WTC11 (cell line): ENCODE results near the gene FGFR4. TPM values are rescaled to one million over a fixed set of nuclear protein-coding genes. Genes with fewer than 3 reads are reported as not detected.

ENCODE experiments used
- ATAC-seq: fragments of 200-7000 bp; cut with Tn5 transposase; 2 replicates; pipeline ENCODE4 v1.10.0; 2021; ENCODE audit warnings: mild to moderate bottlenecking, moderate library complexity
- CTCF ChIA-PET: fragments of 300-600 bp; sonication (Branson Sonifier 250); formaldehyde crosslinking; loops from one replicate; lab custom pipeline; 2021; ENCODE audit warnings: antibody characterized with exemption; lab: Charles Lee
- POLR2A ChIA-PET: fragments of 350-600 bp; sonication (Branson Sonifier 250); formaldehyde crosslinking; loops from one replicate; lab custom pipeline; 2021; ENCODE audit warnings: antibody characterized with exemption; lab: Charles Lee
- DNase-seq: peaks from one replicate; pipeline ENCODE4 v3.0.0; 2021; ENCODE audit warnings: low spot score
- H3K27ac Mint-ChIP-seq: 2 replicates; pipeline ENCODE4 v1.8.0; 2021; ENCODE audit warnings: mixed read lengths
- H3K27me3 Mint-ChIP-seq: 2 replicates; pipeline ENCODE4 v1.8.0; 2021; ENCODE audit warnings: low read depth, mild to moderate bottlenecking, moderate library complexity, mixed read lengths
- H3K36me3 Mint-ChIP-seq: 2 replicates; pipeline ENCODE4 v1.8.0; 2021; ENCODE audit warnings: mixed read lengths
- H3K4me1 Mint-ChIP-seq: 2 replicates; pipeline ENCODE4 v1.8.0; 2022; ENCODE audit warnings: mixed read lengths
- H3K4me3 Mint-ChIP-seq: 2 replicates; pipeline ENCODE4 v1.8.0; 2021; ENCODE audit warnings: mild to moderate bottlenecking, moderate library complexity, mixed read lengths
- H3K9me3 Mint-ChIP-seq: 2 replicates; pipeline ENCODE4 v1.8.0; 2021; ENCODE audit warnings: mixed read lengths
- AFF4 ChIP-seq: sonication (generic); formaldehyde crosslinking; IDR thresholded peaks from 2 replicates; pipeline ENCODE4 v1.8.1; 2023; ENCODE audit warnings: mild to moderate bottlenecking, missing genetic modification reagents, borderline replicate concordance
- CBFB ChIP-seq: sonication (generic); formaldehyde crosslinking; IDR thresholded peaks from 2 replicates; pipeline ENCODE4 v1.8.1; 2022; ENCODE audit warnings: mild to moderate bottlenecking, low read depth, missing genetic modification reagents
- CREB1 ChIP-seq: sonication (generic); formaldehyde crosslinking; IDR thresholded peaks from 2 replicates; pipeline ENCODE4 v1.8.0; 2023; ENCODE audit warnings: mild to moderate bottlenecking, missing genetic modification reagents
- E2F5 ChIP-seq: sonication (generic); formaldehyde crosslinking; IDR thresholded peaks from 2 replicates; pipeline ENCODE4 v1.8.1; 2022; ENCODE audit warnings: mild to moderate bottlenecking, moderate library complexity, missing genetic modification reagents
- ESRRA ChIP-seq: sonication (generic); formaldehyde crosslinking; IDR thresholded peaks from 2 replicates; pipeline ENCODE4 v1.8.1; 2022; ENCODE audit warnings: mild to moderate bottlenecking, missing genetic modification reagents, borderline replicate concordance
- FOXP1 ChIP-seq: sonication (generic); formaldehyde crosslinking; IDR thresholded peaks from 2 replicates; pipeline ENCODE4 v1.8.0; 2022; ENCODE audit warnings: missing genetic modification reagents, mild to moderate bottlenecking, moderate library complexity, borderline replicate concordance
- GRHL2 ChIP-seq: fragments of 250-450 bp; sonication (Bioruptor Pico); IDR thresholded peaks from 2 replicates; pipeline ENCODE4 v1.8.0; 2022; ENCODE audit warnings: mild to moderate bottlenecking, moderate library complexity; ENCODE audit not compliant: insufficient replicate concordance, severe bottlenecking
- KAT7 ChIP-seq: sonication (generic); formaldehyde crosslinking; IDR thresholded peaks from 2 replicates; pipeline ENCODE4 v1.8.1; 2023; ENCODE audit warnings: missing genetic modification reagents, mild to moderate bottlenecking, borderline replicate concordance
- MYBL2 ChIP-seq: sonication (generic); formaldehyde crosslinking; IDR thresholded peaks from 2 replicates; pipeline ENCODE4 v1.8.1; 2023; ENCODE audit warnings: mild to moderate bottlenecking, moderate library complexity, missing genetic modification reagents
- NFATC4 ChIP-seq: fragments of 250-450 bp; sonication (Bioruptor Pico); IDR thresholded peaks from 2 replicates; pipeline ENCODE4 v1.9.0; 2021; ENCODE audit warnings: mild to moderate bottlenecking
- NR3C1 ChIP-seq: sonication (generic); formaldehyde crosslinking; conservative IDR thresholded peaks from 2 replicates; pipeline ENCODE4 v1.8.1; 2023; ENCODE audit warnings: low read depth, mild to moderate bottlenecking, missing genetic modification reagents
- OVOL2 ChIP-seq: fragments of 250-450 bp; sonication (Bioruptor Pico); IDR thresholded peaks from 2 replicates; pipeline ENCODE4 v1.9.0; 2021; ENCODE audit warnings: mild to moderate bottlenecking, borderline replicate concordance
- RORB ChIP-seq: fragments of 250-450 bp; sonication (Bioruptor Pico); IDR thresholded peaks from 2 replicates; pipeline ENCODE4 v1.9.0; 2021; ENCODE audit warnings: mild to moderate bottlenecking
- SOX15 ChIP-seq: fragments of 250-450 bp; sonication (Bioruptor Pico); IDR thresholded peaks from 2 replicates; pipeline ENCODE4 v1.9.0; 2021; ENCODE audit warnings: mild to moderate bottlenecking
- TEAD4 ChIP-seq: sonication (generic); formaldehyde crosslinking; IDR thresholded peaks from 2 replicates; pipeline ENCODE4 v1.8.0; 2022; ENCODE audit warnings: mild to moderate bottlenecking, missing genetic modification reagents
- USF2 ChIP-seq: sonication (generic); formaldehyde crosslinking; IDR thresholded peaks from 2 replicates; pipeline ENCODE4 v1.8.1; 2023; ENCODE audit warnings: mild to moderate bottlenecking, missing genetic modification reagents, moderate library complexity
- ZBTB21 ChIP-seq: sonication (generic); formaldehyde crosslinking; IDR thresholded peaks from 2 replicates; pipeline ENCODE4 v1.8.1; 2023; ENCODE audit warnings: mild to moderate bottlenecking, missing genetic modification reagents, borderline replicate concordance
- ZNF219 ChIP-seq: sonication (generic); formaldehyde crosslinking; IDR thresholded peaks from 2 replicates; pipeline ENCODE4 v1.8.0; 2023; ENCODE audit warnings: missing genetic modification reagents, mild to moderate bottlenecking, borderline replicate concordance
- ZNF232 ChIP-seq: sonication (generic); formaldehyde crosslinking; IDR thresholded peaks from 2 replicates; pipeline ENCODE4 v1.8.0; 2022; ENCODE audit warnings: mild to moderate bottlenecking, missing genetic modification reagents
- ZSCAN18 ChIP-seq: fragments of 250-450 bp; sonication (Bioruptor Pico); IDR thresholded peaks from 2 replicates; pipeline ENCODE4 v2.1.2; 2022; ENCODE audit warnings: mild to moderate bottlenecking, moderate library complexity
- total RNA-seq: library from RNA; stranded (reverse); gene quantifications from 3 replicates; pipeline ENCODE4 v1.2.3, GENCODE V29; 2021
- TF ChIP-seq, protein P1 (sequence below): sonication (generic); formaldehyde crosslinking; IDR thresholded peaks from 2 replicates; pipeline ENCODE4 v1.8.1; 2022; ENCODE audit warnings: low read depth, mild to moderate bottlenecking, moderate library complexity, missing genetic modification reagents, borderline replicate concordance
- TF ChIP-seq, protein P2 (sequence below): sonication (generic); formaldehyde crosslinking; IDR thresholded peaks from 2 replicates; pipeline ENCODE4 v1.8.0; 2023; ENCODE audit warnings: mild to moderate bottlenecking, missing genetic modification reagents

FGFR4 gene
- total RNA-seq, 1 experiment from 2014 or later = 108 TPM

DNA sequence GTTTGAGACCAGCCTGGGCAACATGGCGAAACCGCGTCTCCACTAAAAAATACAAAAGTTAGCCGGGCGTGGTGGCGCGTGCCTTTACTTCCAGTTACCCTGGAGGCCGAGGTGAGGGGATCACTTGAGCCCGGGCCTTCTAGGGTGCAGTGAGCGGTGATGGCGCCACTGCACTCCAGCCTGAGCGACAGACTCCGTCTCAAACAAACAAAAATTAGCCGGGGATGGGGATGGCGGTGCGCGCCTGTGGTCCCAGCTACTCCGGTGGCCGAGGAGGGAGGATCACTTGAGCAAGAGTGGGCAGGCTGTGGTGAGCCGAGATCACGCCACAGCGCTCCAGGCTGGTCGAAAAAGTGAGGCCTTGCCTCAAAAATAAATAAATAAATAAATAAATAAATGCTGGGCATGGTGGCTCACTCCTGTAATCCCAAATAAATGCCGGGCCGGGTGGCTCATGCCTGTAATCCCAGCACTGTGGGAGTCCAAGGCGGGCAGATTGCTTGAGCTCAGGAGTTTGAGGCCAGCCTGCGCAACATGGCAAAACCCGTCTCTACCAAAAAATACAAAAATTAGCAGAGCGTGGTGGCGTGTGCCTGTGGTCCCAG is 30.8 kb downstream of the FGFR4 start:
- ChIA-PET POLR2A (interaction anchor here (1.5 kb wide), 1 partner anchor 15 kb away, joined by 5 read pairs; no protein-coding TSS in a partner anchor), CTCF (interaction anchor here (0.6 to 0.7 kb wide), 2 partner anchors 31 to 151 kb away, joined by 3 read pairs; partner anchors contain the start of gene FGFR4)
- H3K36me3 Mint-ChIP-seq = no peaks in the 10 kb centered on the region
- TF ChIP-seq GRHL2 (CRISPR knock-in tag) = no peak
- no peak for TF ChIP-seq ZNF232 (CRISPR knock-in tag)
- no peak for TF ChIP-seq FOXP1 (CRISPR knock-in tag)
- TF ChIP-seq CREB1 (CRISPR knock-in tag) = no peak
- TF ChIP-seq ZBTB21 (CRISPR knock-in tag) = no peak
- TF ChIP-seq KAT7 (CRISPR knock-in tag) = no peak
- TF ChIP-seq NR3C1 (CRISPR knock-in tag) = no peak
- TF ChIP-seq, protein P1, sequence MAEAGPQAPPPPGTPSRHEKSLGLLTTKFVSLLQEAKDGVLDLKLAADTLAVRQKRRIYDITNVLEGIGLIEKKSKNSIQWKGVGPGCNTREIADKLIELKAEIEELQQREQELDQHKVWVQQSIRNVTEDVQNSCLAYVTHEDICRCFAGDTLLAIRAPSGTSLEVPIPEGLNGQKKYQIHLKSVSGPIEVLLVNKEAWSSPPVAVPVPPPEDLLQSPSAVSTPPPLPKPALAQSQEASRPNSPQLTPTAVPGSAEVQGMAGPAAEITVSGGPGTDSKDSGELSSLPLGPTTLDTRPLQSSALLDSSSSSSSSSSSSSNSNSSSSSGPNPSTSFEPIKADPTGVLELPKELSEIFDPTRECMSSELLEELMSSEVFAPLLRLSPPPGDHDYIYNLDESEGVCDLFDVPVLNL (CRISPR knock-in tag) = no peak
- no peak for TF ChIP-seq CBFB
- no peak for TF ChIP-seq E2F5 (CRISPR knock-in tag)
- TF ChIP-seq NFATC4 = no peak
- TF ChIP-seq OVOL2 (CRISPR knock-in tag) = no peak
- no peak for TF ChIP-seq TEAD4 (CRISPR knock-in tag)
- TF ChIP-seq, all 79 proteins: peak for 0
- Mint-ChIP-seq H3K4me3 (no peak overlapping the region), H3K27ac (no peak overlapping the region), H3K27me3 (peaks cover 19% of the 10 kb centered on the region), H3K4me1 (peaks cover 11% of the 10 kb centered on the region), H3K9me3 (peaks cover 2% of the 10 kb centered on the region)
- no peak for DNase-seq
- ATAC-seq = no peak

DNA sequence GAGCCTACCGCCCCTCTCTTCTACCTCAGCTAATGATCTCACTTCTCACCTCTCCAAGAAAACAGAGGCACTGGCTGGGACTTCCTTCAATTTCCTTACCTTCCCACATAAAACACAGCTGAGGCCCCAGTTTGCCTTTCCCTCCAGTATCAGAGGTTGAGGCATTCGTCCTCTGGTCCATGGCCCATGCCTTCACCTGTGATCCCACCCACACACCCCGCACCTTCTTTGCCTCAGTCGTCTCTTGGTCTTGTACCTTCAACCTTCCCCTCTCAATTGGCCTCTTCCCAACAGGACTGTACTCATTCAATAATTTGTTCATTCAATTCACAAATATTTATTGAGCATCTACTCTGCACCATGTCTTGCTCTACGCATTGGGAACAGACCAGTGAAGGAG is 35.9 kb downstream of the FGFR4 start:
- Mint-ChIP-seq H3K27ac (0 out of 2 replicates have a peak overlapping the region, but pooled peaks have one; percentile 13), H3K36me3 (no peaks in the 10 kb centered on the region), H3K4me1 (peaks cover 11% of the 10 kb centered on the region), H3K27me3 (peaks cover 12% of the 10 kb centered on the region; the same call in 1 of the 2 replicates), H3K9me3 (peaks cover 6% of the 10 kb centered on the region), H3K4me3 (no peak overlapping the region)
- DNase-seq = no peak
- no peak for ATAC-seq
- ChIA-PET CTCF (interaction anchor here (0.9 to 1.3 kb wide), 2 partner anchors 9 to 10 kb away, joined by 3 read pairs; no protein-coding TSS in a partner anchor), POLR2A (no interaction called here)
- no peak for TF ChIP-seq ZNF219 (CRISPR knock-in tag)
- TF ChIP-seq ESRRA = no peak
- no peak for TF ChIP-seq MYBL2 (CRISPR knock-in tag)
- no peak for TF ChIP-seq AFF4 (CRISPR knock-in tag)
- no peak for TF ChIP-seq USF2 (CRISPR knock-in tag)
- TF ChIP-seq ZNF232 (CRISPR knock-in tag) = no peak
- TF ChIP-seq ZSCAN18 (CRISPR knock-in tag) = no peak
- TF ChIP-seq CREB1 (CRISPR knock-in tag) = no peak
- TF ChIP-seq, protein P2, sequence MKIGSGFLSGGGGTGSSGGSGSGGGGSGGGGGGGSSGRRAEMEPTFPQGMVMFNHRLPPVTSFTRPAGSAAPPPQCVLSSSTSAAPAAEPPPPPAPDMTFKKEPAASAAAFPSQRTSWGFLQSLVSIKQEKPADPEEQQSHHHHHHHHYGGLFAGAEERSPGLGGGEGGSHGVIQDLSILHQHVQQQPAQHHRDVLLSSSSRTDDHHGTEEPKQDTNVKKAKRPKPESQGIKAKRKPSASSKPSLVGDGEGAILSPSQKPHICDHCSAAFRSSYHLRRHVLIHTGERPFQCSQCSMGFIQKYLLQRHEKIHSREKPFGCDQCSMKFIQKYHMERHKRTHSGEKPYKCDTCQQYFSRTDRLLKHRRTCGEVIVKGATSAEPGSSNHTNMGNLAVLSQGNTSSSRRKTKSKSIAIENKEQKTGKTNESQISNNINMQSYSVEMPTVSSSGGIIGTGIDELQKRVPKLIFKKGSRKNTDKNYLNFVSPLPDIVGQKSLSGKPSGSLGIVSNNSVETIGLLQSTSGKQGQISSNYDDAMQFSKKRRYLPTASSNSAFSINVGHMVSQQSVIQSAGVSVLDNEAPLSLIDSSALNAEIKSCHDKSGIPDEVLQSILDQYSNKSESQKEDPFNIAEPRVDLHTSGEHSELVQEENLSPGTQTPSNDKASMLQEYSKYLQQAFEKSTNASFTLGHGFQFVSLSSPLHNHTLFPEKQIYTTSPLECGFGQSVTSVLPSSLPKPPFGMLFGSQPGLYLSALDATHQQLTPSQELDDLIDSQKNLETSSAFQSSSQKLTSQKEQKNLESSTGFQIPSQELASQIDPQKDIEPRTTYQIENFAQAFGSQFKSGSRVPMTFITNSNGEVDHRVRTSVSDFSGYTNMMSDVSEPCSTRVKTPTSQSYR (CRISPR knock-in tag) = no peak
- no peak for TF ChIP-seq SOX15 (CRISPR knock-in tag)
- TF ChIP-seq RORB (CRISPR knock-in tag) = no peak
